ENCODE results near the gene DCC. TPM values are rescaled to one million over a fixed set of nuclear protein-coding genes. Genes with fewer than 3 reads are reported as not detected.

DCC gene
- total RNA-seq, 1 donor from 2014 or later, result 0.24 TPM

GRCh38 chr18:52766002-52766545, 426.1 kb downstream of the DCC start:
- TF ChIP-seq CTCF (IDR thresholded peaks at IDR 0.05), result no peak
- Mint-ChIP-seq H3K9me3 (ENCODE audit: unreplicated experiment) (peaks cover 42% of the 10 kb centered on the region), H3K27ac (ENCODE audit: unreplicated experiment) (no peak overlapping the region), H3K4me1 (ENCODE audit: unreplicated experiment) (no peaks in the 10 kb centered on the region), H3K27me3 (ENCODE audit: unreplicated experiment) (no peaks in the 10 kb centered on the region), H3K4me3 (ENCODE audit: unreplicated experiment) (no peak overlapping the region), H3K36me3 (ENCODE audit: unreplicated experiment) (no peaks in the 10 kb centered on the region)
- no peak for DNase-seq (ENCODE audit: extremely low spot score, unreplicated experiment)

- Mint-ChIP-seq H3K36me3 (ENCODE audit: unreplicated experiment) (no peaks in the 10 kb centered on the region), H3K4me3 (ENCODE audit: unreplicated experiment) (no peak overlapping the region), H3K27ac (ENCODE audit: unreplicated experiment) (no peak overlapping the region), H3K9me3 (ENCODE audit: unreplicated experiment) (peaks cover 21% of the 10 kb centered on the region), H3K27me3 (ENCODE audit: unreplicated experiment) (no peaks in the 10 kb centered on the region), H3K4me1 (ENCODE audit: unreplicated experiment) (no peaks in the 10 kb centered on the region)
- no peak for DNase-seq (ENCODE audit: extremely low spot score, unreplicated experiment)
- no peak for TF ChIP-seq CTCF (IDR thresholded peaks at IDR 0.05)
Observed at GRCh38 chr18:52781113-52781512, 441.1 kb downstream of the DCC start.

GRCh38 chr18:52791321-52791720, 451.3 kb downstream of the DCC start:
- no peak for DNase-seq (ENCODE audit: extremely low spot score, unreplicated experiment)
- H3K27ac Mint-ChIP-seq (ENCODE audit: unreplicated experiment), result no peak overlapping the region
- H3K9me3 Mint-ChIP-seq (ENCODE audit: unreplicated experiment), result peaks cover 54% of the 10 kb centered on the region
- no peaks in the 10 kb centered on the region for H3K36me3 Mint-ChIP-seq (ENCODE audit: unreplicated experiment)
- H3K4me3 Mint-ChIP-seq (ENCODE audit: unreplicated experiment), result no peak overlapping the region
- no peak for TF ChIP-seq CTCF (IDR thresholded peaks at IDR 0.05)
- H3K4me1 Mint-ChIP-seq (ENCODE audit: unreplicated experiment), result no peaks in the 10 kb centered on the region
- no peaks in the 10 kb centered on the region for H3K27me3 Mint-ChIP-seq (ENCODE audit: unreplicated experiment)

GRCh38 chr18:52812834-52813233, 472.8 kb downstream of the DCC start:
- no peak overlapping the region for H3K4me3 Mint-ChIP-seq (ENCODE audit: unreplicated experiment)
- no peak for TF ChIP-seq CTCF (IDR thresholded peaks at IDR 0.05)
- H3K36me3 Mint-ChIP-seq (ENCODE audit: unreplicated experiment), result no peaks in the 10 kb centered on the region
- peaks cover 27% of the 10 kb centered on the region for H3K9me3 Mint-ChIP-seq (ENCODE audit: unreplicated experiment)
- H3K4me1 Mint-ChIP-seq (ENCODE audit: unreplicated experiment), result no peaks in the 10 kb centered on the region
- H3K27ac Mint-ChIP-seq (ENCODE audit: unreplicated experiment), result no peak overlapping the region
- no peak for DNase-seq (ENCODE audit: extremely low spot score, unreplicated experiment)
- no peaks in the 10 kb centered on the region for H3K27me3 Mint-ChIP-seq (ENCODE audit: unreplicated experiment)

- no peak for TF ChIP-seq CTCF (IDR thresholded peaks at IDR 0.05)
- DNase-seq (ENCODE audit: extremely low spot score, unreplicated experiment), result no peak
- Mint-ChIP-seq H3K27ac (ENCODE audit: unreplicated experiment) (no peak overlapping the region), H3K27me3 (ENCODE audit: unreplicated experiment) (no peaks in the 10 kb centered on the region), H3K4me3 (ENCODE audit: unreplicated experiment) (no peak overlapping the region), H3K9me3 (ENCODE audit: unreplicated experiment) (peaks cover 24% of the 10 kb centered on the region), H3K36me3 (ENCODE audit: unreplicated experiment) (no peaks in the 10 kb centered on the region), H3K4me1 (ENCODE audit: unreplicated experiment) (no peaks in the 10 kb centered on the region)
Observed at GRCh38 chr18:52813635-52814416, 473.8 kb downstream of the DCC start.
